Neural cell (in vitro differentiated cells): Measurements from ENCODE around the gene DPYSL4. TPM values are rescaled to one million over a fixed set of nuclear protein-coding genes. Genes with fewer than 3 reads are reported as not detected.

Experiments
- H2AFZ ChIP-seq: fragments of 200-600, 300-800 bp; sonication (generic), shearing (Covaris generic); 2 replicates; pipeline ENCODE4 v1.6.0; 2014; ENCODE audit warnings: low read depth, mild to moderate bottlenecking, antibody characterized with exemption, low read length, moderate library complexity
- H3F3A ChIP-seq: fragments of 200-600 bp; shearing (Covaris generic); 2 replicates; pipeline ENCODE4 v1.6.1; 2016; ENCODE audit warnings: mild to moderate bottlenecking, moderate library complexity, mixed read lengths, antibody characterized with exemption, low read length; ENCODE audit not compliant: insufficient read depth, poor library complexity, severe bottlenecking
- H3K27ac ChIP-seq: fragments of 200-600, 300-800 bp; sonication (generic), shearing (Covaris generic); 2 replicates; pipeline ENCODE4 v1.5.1; 2014; ENCODE audit warnings: mild to moderate bottlenecking, low read length, moderate library complexity
- H3K27me3 ChIP-seq: fragments of 300-800, 200-600 bp; sonication (generic), shearing (Covaris generic); 2 replicates; pipeline ENCODE4 v1.6.0; 2014; ENCODE audit warnings: mild to moderate bottlenecking, low read depth, low read length, moderate library complexity; ENCODE audit not compliant: insufficient read depth
- H3K36me3 ChIP-seq: fragments of 300-800, 200-600 bp; sonication (generic), shearing (Covaris generic); 2 replicates; pipeline ENCODE4 v1.5.1; 2014; ENCODE audit warnings: mild to moderate bottlenecking, antibody characterized with exemption, low read length, moderate library complexity; ENCODE audit not compliant: insufficient read depth
- H3K4me2 ChIP-seq: fragments of 300-800, 200-600 bp; sonication (generic), shearing (Covaris generic); 2 replicates; pipeline ENCODE4 v1.6.0; 2014; ENCODE audit warnings: mild to moderate bottlenecking, low read length
- H3K4me3 ChIP-seq: fragments of 300-800, 200-600 bp; sonication (generic), shearing (Covaris generic); 2 replicates; pipeline ENCODE4 v1.5.1; 2014; ENCODE audit warnings: mild to moderate bottlenecking, low read length, moderate library complexity
- H3K79me2 ChIP-seq: fragments of 200-600 bp; shearing (Covaris generic); replicated peaks from 2 replicates; pipeline ENCODE4 v1.6.0; 2014; ENCODE audit warnings: mild to moderate bottlenecking, low read length, moderate library complexity; ENCODE audit not compliant: insufficient read depth
- H3K9ac ChIP-seq: fragments of 300-800, 200-600 bp; sonication (generic), shearing (Covaris generic); 2 replicates; pipeline ENCODE4 v1.6.1; 2016; ENCODE audit warnings: mild to moderate bottlenecking, low read length, mixed read lengths
- H3K9me2 ChIP-seq: fragments of 200-600 bp; shearing (Covaris generic); 2 replicates; pipeline ENCODE4 v1.6.1; 2016; ENCODE audit warnings: mild to moderate bottlenecking, low read length, mixed read lengths; ENCODE audit not compliant: insufficient read depth
- H3K9me3 ChIP-seq: fragments of 200-600, 300-800 bp; sonication (generic), shearing (Covaris generic); 2 replicates; pipeline ENCODE4 v1.6.1; 2016; ENCODE audit warnings: mild to moderate bottlenecking, mixed run types, low read length, moderate library complexity, mixed read lengths
- H4K20me1 ChIP-seq: fragments of 200-600 bp; shearing (Covaris generic); 2 replicates; pipeline ENCODE4 v1.6.1; 2016; ENCODE audit warnings: mild to moderate bottlenecking, mixed run types; ENCODE audit not compliant: insufficient read depth
- EP300 ChIP-seq: fragments of 450-650 bp; conservative IDR thresholded peaks from 2 replicates; pipeline ENCODE4 v1.6.1; 2014; ENCODE audit warnings: antibody characterized with exemption, mild to moderate bottlenecking, moderate library complexity; ENCODE audit not compliant: poor library complexity, severe bottlenecking
- EZH2 ChIP-seq: fragments of 200-600, 300-800 bp; shearing (Covaris generic), sonication (generic); IDR thresholded peaks from 2 replicates; pipeline ENCODE4 v1.6.1; 2014; ENCODE audit warnings: antibody characterized with exemption, low read length, borderline replicate concordance, mild to moderate bottlenecking; ENCODE audit not compliant: insufficient read depth, poor library complexity, severe bottlenecking
- MXI1 ChIP-seq: fragments of 450-650 bp; conservative IDR thresholded peaks from 2 replicates; pipeline ENCODE4 v1.6.1; 2014; ENCODE audit warnings: antibody characterized with exemption, mild to moderate bottlenecking; ENCODE audit not compliant: poor library complexity, severe bottlenecking
- POLR2AphosphoS5 ChIP-seq: IDR thresholded peaks from 2 replicates; pipeline ENCODE4 v1.6.1; 2012
- RAD21 ChIP-seq: fragments of 450-650 bp; conservative IDR thresholded peaks from 2 replicates; pipeline ENCODE4 v1.6.1; 2014; ENCODE audit warnings: antibody characterized with exemption, mild to moderate bottlenecking, moderate library complexity
- SMC3 ChIP-seq: fragments of 450-650 bp; conservative IDR thresholded peaks from 2 replicates; pipeline ENCODE4 v1.6.1; 2014; ENCODE audit warnings: antibody characterized with exemption, mild to moderate bottlenecking, moderate library complexity; ENCODE audit not compliant: poor library complexity
- TAF1 ChIP-seq: IDR thresholded peaks from 2 replicates; pipeline ENCODE4 v1.6.1; 2012; ENCODE audit warnings: low read depth
- polyA plus RNA-seq: library from polyadenylated mRNA; depleted of rRNA; stranded (reverse); fragments of >200 nt; gene quantifications from 2 replicates; pipeline ENCODE4 v1.2.3, GENCODE V29; 2014
- TF ChIP-seq, protein P1 (sequence below): fragments of 450-650 bp; IDR thresholded peaks from 2 replicates; pipeline ENCODE4 v1.5.1; 2014; ENCODE audit warnings: antibody characterized with exemption, mild to moderate bottlenecking, moderate library complexity; ENCODE audit not compliant: poor library complexity, severe bottlenecking
- TF ChIP-seq, protein P2 (sequence below): IDR thresholded peaks from 2 replicates; pipeline ENCODE4 v1.6.1; 2012; ENCODE audit warnings: borderline replicate concordance

DPYSL4 gene
- polyA plus RNA-seq, 1 donor from 2014 or later, result 116 TPM

DNA sequence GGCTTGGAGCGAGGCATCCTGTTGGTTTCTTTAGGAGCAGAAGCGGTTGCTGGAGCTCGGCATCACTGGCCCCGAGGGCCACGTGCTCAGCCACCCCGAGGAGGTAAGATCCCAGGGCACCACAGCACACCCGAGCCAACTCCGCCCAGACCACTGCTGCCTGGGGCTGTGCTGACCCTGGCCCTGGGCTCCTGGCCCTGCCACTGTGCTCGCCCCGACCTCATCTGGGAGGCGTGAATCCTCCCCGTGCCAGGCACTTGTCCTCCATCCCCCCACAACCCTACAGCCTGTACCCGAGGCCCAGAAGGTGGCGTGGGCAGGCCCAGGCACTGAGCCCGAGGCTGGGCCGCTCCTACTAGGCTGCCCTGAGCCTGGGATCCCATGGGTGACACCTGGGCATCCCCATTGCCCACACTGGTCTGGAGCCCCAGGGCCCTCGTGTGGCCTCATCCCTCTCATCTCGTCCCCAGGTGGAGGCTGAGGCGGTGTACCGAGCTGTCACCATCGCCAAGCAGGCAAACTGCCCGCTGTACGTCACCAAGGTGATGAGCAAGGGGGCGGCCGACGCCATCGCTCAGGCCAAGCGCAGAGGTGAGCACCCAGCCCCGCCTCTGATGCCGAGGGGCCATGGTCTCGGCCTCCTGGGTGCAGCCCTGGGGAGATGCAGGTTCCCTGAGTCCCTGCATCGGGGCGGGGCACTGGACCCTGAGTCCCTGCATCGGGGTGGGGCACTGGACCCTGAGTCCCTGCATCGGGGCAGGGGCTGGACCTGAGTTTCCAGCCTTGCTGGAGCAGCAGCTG lies 11.8 kb downstream of the DPYSL4 start:
- Histone ChIP-seq H2AFZ (no peak overlapping the region), H3K27me3 (no peaks in the 10 kb centered on the region), H3K9me2 (no peaks in the 10 kb centered on the region), H3F3A (no peaks in the 10 kb centered on the region), H3K9ac (no peak overlapping the region), H4K20me1 (no peaks in the 10 kb centered on the region), H3K4me2 (no peak overlapping the region), H3K27ac (no peak overlapping the region), H3K36me3 (no peaks in the 10 kb centered on the region), H3K9me3 (no peaks in the 10 kb centered on the region), H3K4me3 (no peak overlapping the region), H3K79me2 (no peaks in the 10 kb centered on the region)
- no peak for TF ChIP-seq EP300
- TF ChIP-seq POLR2AphosphoS5, result no peak
- TF ChIP-seq TAF1, result no peak
- TF ChIP-seq, protein P1, sequence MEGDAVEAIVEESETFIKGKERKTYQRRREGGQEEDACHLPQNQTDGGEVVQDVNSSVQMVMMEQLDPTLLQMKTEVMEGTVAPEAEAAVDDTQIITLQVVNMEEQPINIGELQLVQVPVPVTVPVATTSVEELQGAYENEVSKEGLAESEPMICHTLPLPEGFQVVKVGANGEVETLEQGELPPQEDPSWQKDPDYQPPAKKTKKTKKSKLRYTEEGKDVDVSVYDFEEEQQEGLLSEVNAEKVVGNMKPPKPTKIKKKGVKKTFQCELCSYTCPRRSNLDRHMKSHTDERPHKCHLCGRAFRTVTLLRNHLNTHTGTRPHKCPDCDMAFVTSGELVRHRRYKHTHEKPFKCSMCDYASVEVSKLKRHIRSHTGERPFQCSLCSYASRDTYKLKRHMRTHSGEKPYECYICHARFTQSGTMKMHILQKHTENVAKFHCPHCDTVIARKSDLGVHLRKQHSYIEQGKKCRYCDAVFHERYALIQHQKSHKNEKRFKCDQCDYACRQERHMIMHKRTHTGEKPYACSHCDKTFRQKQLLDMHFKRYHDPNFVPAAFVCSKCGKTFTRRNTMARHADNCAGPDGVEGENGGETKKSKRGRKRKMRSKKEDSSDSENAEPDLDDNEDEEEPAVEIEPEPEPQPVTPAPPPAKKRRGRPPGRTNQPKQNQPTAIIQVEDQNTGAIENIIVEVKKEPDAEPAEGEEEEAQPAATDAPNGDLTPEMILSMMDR, result no peak
- no peak for TF ChIP-seq MXI1
- TF ChIP-seq SMC3, result no peak
- TF ChIP-seq EZH2, result no peak
- TF ChIP-seq, protein P2, sequence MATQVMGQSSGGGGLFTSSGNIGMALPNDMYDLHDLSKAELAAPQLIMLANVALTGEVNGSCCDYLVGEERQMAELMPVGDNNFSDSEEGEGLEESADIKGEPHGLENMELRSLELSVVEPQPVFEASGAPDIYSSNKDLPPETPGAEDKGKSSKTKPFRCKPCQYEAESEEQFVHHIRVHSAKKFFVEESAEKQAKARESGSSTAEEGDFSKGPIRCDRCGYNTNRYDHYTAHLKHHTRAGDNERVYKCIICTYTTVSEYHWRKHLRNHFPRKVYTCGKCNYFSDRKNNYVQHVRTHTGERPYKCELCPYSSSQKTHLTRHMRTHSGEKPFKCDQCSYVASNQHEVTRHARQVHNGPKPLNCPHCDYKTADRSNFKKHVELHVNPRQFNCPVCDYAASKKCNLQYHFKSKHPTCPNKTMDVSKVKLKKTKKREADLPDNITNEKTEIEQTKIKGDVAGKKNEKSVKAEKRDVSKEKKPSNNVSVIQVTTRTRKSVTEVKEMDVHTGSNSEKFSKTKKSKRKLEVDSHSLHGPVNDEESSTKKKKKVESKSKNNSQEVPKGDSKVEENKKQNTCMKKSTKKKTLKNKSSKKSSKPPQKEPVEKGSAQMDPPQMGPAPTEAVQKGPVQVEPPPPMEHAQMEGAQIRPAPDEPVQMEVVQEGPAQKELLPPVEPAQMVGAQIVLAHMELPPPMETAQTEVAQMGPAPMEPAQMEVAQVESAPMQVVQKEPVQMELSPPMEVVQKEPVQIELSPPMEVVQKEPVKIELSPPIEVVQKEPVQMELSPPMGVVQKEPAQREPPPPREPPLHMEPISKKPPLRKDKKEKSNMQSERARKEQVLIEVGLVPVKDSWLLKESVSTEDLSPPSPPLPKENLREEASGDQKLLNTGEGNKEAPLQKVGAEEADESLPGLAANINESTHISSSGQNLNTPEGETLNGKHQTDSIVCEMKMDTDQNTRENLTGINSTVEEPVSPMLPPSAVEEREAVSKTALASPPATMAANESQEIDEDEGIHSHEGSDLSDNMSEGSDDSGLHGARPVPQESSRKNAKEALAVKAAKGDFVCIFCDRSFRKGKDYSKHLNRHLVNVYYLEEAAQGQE, result no peak

DNA sequence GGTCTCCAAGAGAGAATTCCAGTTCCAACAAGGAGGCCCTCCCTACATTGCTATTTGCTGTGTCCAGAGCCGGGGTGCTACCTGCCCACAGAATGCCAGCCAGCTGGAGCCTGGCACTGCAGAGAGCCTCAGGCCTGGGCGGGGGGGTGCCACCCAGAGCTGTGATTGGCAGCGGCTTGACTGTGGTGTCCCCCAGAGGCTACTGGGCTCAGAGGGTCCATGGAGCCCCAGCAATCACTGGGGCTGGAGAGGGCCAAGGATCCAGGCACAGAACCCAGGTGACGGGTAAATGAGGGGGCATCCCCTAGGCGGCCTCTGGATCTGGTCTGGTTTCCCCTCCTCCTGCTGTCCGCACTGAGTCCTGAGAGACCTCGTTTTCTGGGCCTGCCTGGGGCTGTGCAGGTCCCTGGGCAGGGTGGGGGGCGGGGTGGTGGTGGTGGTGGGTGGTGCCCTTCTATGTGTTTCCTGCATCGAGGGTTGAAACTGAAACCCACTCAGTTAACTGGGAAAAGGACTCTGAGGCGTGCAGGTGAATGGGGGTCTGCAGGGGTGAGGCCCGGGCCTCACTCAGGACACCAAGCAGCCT lies 12.6 kb downstream of the DPYSL4 start:
- Histone ChIP-seq H3K79me2 (no peaks in the 10 kb centered on the region), H2AFZ (no peak overlapping the region), H3K27me3 (no peaks in the 10 kb centered on the region), H3K36me3 (no peaks in the 10 kb centered on the region), H3K4me2 (no peak overlapping the region), H4K20me1 (no peaks in the 10 kb centered on the region), H3K9me2 (no peaks in the 10 kb centered on the region), H3K27ac (no peak overlapping the region), H3K9me3 (no peaks in the 10 kb centered on the region), H3K4me3 (no peak overlapping the region), H3F3A (no peaks in the 10 kb centered on the region), H3K9ac (no peak overlapping the region)
- TF ChIP-seq, protein P2, result no peak
- TF ChIP-seq EP300 (no peak), EZH2 (no peak), MXI1 (no peak), POLR2AphosphoS5 (no peak), TAF1 (no peak), SMC3 (no peak), RAD21 (no peak)
- TF ChIP-seq, protein P1, result no peak
